Liver (tissue), 9 donors: ENCODE results near the gene SALL1. TPM values are rescaled to one million over a fixed set of nuclear protein-coding genes. Genes with fewer than 3 reads are reported as not detected.
A peak's percentile ranks its signal among the peaks of the same experiment; 100 is the strongest.

Source experiments
- DNase-seq: peaks from one replicate; pipeline ENCODE4 v3.0.0-alpha.2; 2017; ENCODE audit warnings: low spot score
- H3K27ac ChIP-seq, 2 donors: one replicate each; pipeline ENCODE4 v1.7.0; 2013; ENCODE audit warnings: inconsistent platforms in 2 of 2, low read length in 2 of 2, control low read depth in 1 of 2, low read depth in 1 of 2, mild to moderate bottlenecking in 1 of 2
- H3K27me3 ChIP-seq, 4 donors: one replicate each; pipeline versions ENCODE4 v1.6.1 to v1.7.0; 2013; ENCODE audit warnings: low read length in 3 of 4, inconsistent platforms in 1 of 4, mild to moderate bottlenecking in 1 of 4, moderate library complexity in 1 of 4; ENCODE audit not compliant: control insufficient read depth in 4 of 4, insufficient read depth in 4 of 4
- H3K36me3 ChIP-seq, 4 donors: one replicate each; pipeline versions ENCODE4 v1.6.1 to v1.7.0; 2013; ENCODE audit warnings: low read length in 3 of 4, mild to moderate bottlenecking in 3 of 4, low read depth in 1 of 4, moderate library complexity in 1 of 4; ENCODE audit not compliant: control insufficient read depth in 4 of 4, insufficient read depth in 3 of 4
- H3K4me1 ChIP-seq, 4 donors: one replicate each; pipeline versions ENCODE4 v1.6.1 to v1.7.0; 2013; ENCODE audit warnings: low read length in 3 of 4, mild to moderate bottlenecking in 3 of 4, moderate library complexity in 1 of 4; ENCODE audit not compliant: control insufficient read depth in 4 of 4, insufficient read depth in 4 of 4
- H3K4me3 ChIP-seq, 3 donors: one replicate each; pipeline versions ENCODE4 v1.6.1 to v1.7.0; 2013; ENCODE audit warnings: low read length in 3 of 3, control low read depth in 1 of 3, low read depth in 1 of 3, mild to moderate bottlenecking in 1 of 3
- H3K9ac ChIP-seq, 2 donors: one replicate each; pipeline ENCODE4 v1.7.0; 2013; ENCODE audit warnings: low read length in 2 of 2, mild to moderate bottlenecking in 2 of 2, moderate library complexity in 2 of 2, control low read depth in 1 of 2, low read depth in 1 of 2
- H3K9me3 ChIP-seq, 4 donors: one replicate each; pipeline versions ENCODE4 v1.6.1 to v1.7.0; 2013; ENCODE audit warnings: low read length in 3 of 4; ENCODE audit not compliant: control insufficient read depth in 4 of 4
- ATF3 ChIP-seq: IDR thresholded peaks from 2 replicates; pipeline ENCODE4 v1.6.1; 2016; ENCODE audit warnings: antibody characterized with exemption
- CTCF ChIP-seq: fragments of 150-350 bp; IDR thresholded peaks from 2 replicates; pipeline ENCODE4 v1.5.1; 2017; ENCODE audit warnings: improper control_type of control experiment, low read depth, low read length; ENCODE audit not compliant: missing input control
- EGR1 ChIP-seq, 2 donors: IDR thresholded peaks; 2 replicates each; pipeline ENCODE4 v1.6.1; 2016 to 2018; ENCODE audit warnings: antibody characterized with exemption in 2 of 2, low read depth in 2 of 2
- FOXA2 ChIP-seq: IDR thresholded peaks from 2 replicates; pipeline ENCODE4 v1.6.1; 2016; ENCODE audit warnings: antibody characterized with exemption
- GABPA ChIP-seq, 2 donors: IDR thresholded peaks in 1 of 2; conservative IDR thresholded peaks in 1 of 2; 2 replicates each; pipeline ENCODE4 v1.6.1; 2016; ENCODE audit warnings: antibody characterized with exemption in 2 of 2, mild to moderate bottlenecking in 1 of 2, moderate library complexity in 1 of 2
- HNF4A ChIP-seq, 2 donors: conservative IDR thresholded peaks; 2 replicates each; pipeline ENCODE4 v1.6.1; 2016; ENCODE audit warnings: antibody characterized with exemption in 2 of 2, mild to moderate bottlenecking in 2 of 2
- HNF4G ChIP-seq: IDR thresholded peaks from 2 replicates; pipeline ENCODE4 v1.6.1; 2016; ENCODE audit warnings: antibody characterized with exemption
- MAX ChIP-seq: IDR thresholded peaks from 2 replicates; pipeline ENCODE4 v1.6.1; 2016; ENCODE audit warnings: antibody characterized with exemption
- NR2F2 ChIP-seq: IDR thresholded peaks from 2 replicates; pipeline ENCODE4 v1.6.1; 2016; ENCODE audit warnings: antibody characterized with exemption
- RAD21 ChIP-seq, 2 donors: IDR thresholded peaks; 2 replicates each; pipeline ENCODE4 v1.6.1; 2016; ENCODE audit warnings: antibody characterized with exemption in 2 of 2, mild to moderate bottlenecking in 2 of 2
- REST ChIP-seq: IDR thresholded peaks from 2 replicates; pipeline ENCODE4 v1.6.1; 2016; ENCODE audit warnings: antibody characterized with exemption, mild to moderate bottlenecking
- RXRA ChIP-seq, 2 donors: IDR thresholded peaks; 2 replicates each; pipeline ENCODE4 v1.6.1; 2017 to 2018; ENCODE audit warnings: antibody characterized with exemption in 2 of 2, mild to moderate bottlenecking in 1 of 2
- TAF1 ChIP-seq: conservative IDR thresholded peaks from 2 replicates; pipeline ENCODE4 v1.6.1; 2016; ENCODE audit warnings: antibody characterized with exemption, mild to moderate bottlenecking
- YY1 ChIP-seq: IDR thresholded peaks from 2 replicates; pipeline ENCODE4 v1.6.1; 2016; ENCODE audit warnings: antibody characterized with exemption, mild to moderate bottlenecking
- ZBTB33 ChIP-seq: IDR thresholded peaks from 2 replicates; pipeline ENCODE4 v1.6.1; 2016; ENCODE audit warnings: antibody characterized with exemption
- WGBS: extraction: QIAGEN DNeasy Blood & Tissue Kit; methylation state at CpG from one replicate; pipeline ENCODE4 v1.1.7; 2013; 5-methylcytosine and 5-hydroxymethylcytosine counted together
- polyA plus RNA-seq, 2 donors: library from polyadenylated mRNA; stranded (reverse) in 1 of 2; unstranded in 1 of 2; fragments of 200-250 nt in 1 of 2; fragments of >200 nt in 1 of 2; fragmentation: Nextera tagmentation in 1 of 2; extraction: Ambion mirVana in 1 of 2; gene quantifications; one replicate each; pipeline versions ENCODE4 v1.2.1 to v1.2.3, GENCODE V29; 2013 to 2015
- total RNA-seq, 2 donors: library from RNA; depleted of rRNA; stranded (reverse); fragments of >200 nt; gene quantifications; one replicate each; pipeline ENCODE4 v1.2.3, GENCODE V29; 2014
- donor health status: healthy.
- donor health status: healthy.
- donor health status: healthy.
- donor health status: healthy.
- donor health status: healthy.

The SALL1 gene
- total and polyA plus RNA-seq, 4 donors, result 1.8 to 13.4 (median 11.7) TPM

GRCh38 chr16:51144203-51144602, 6.9 kb downstream of the SALL1 start:
- Histone ChIP-seq H3K4me3 (no peak overlapping the region), H3K27me3 (no peaks in the 10 kb centered on the region), H3K36me3 (peaks cover 5 to 31% (median 15%) of the 10 kb centered on the region in 4 donors), H3K9me3 (no peaks in the 10 kb centered on the region), H3K9ac (no peak overlapping the region), H3K4me1 (peaks cover 3 to 39% (median 28%) of the 10 kb centered on the region in 4 donors), H3K27ac (peak overlapping the region in 1 of 2 donors; percentile 1)
- no peak for DNase-seq
- 40% methylated on average over 1 of the region's 1 CpG for WGBS
- TF ChIP-seq HNF4G (no peak), EGR1 (IDR thresholded peaks at IDR 0.05; ENCODE audit: low read depth in 2 of 2) (no peak), MAX (no peak), ZBTB33 (no peak), ATF3 (no peak), RXRA (IDR thresholded peaks at IDR 0.05) (no peak), RAD21 (IDR thresholded peaks at IDR 0.05) (no peak), YY1 (no peak), TAF1 (no peak), FOXA2 (no peak), HNF4A (conservative IDR thresholded peaks at IDR 0.05) (no peak), CTCF (no peak), GABPA (IDR thresholded peaks at IDR 0.05 in 1 of 2, conservative IDR thresholded peaks at IDR 0.05 in 1 of 2) (no peak), NR2F2 (no peak), REST (no peak)
